ENCODE data around the gene FREM2.

GRCh38 chr13:38702669-38703068, 15.8 kb downstream of the FREM2 start:
- TF ChIP-seq CTBP1 (IDR thresholded peaks at IDR 0.05; ENCODE audit: borderline replicate concordance) (no peak), SP1 (IDR thresholded peaks at IDR 0.05) (no peak), FOXK2 (IDR thresholded peaks at IDR 0.05) (no peak), SUZ12 (IDR thresholded peaks at IDR 0.05) (no peak)
